ENCODE measurements around the gene OR2A7. TPM values are rescaled to one million over a fixed set of nuclear protein-coding genes. Genes with fewer than 3 reads are reported as not detected.
"Not testable (repeated sequence)": the region's sequence is repeated elsewhere in the genome, so short reads cannot be mapped to it uniquely, and the experiment has no call there.

The OR2A7 gene
- total RNA-seq, 2 donors from 2014 or later = not detected

DNA sequence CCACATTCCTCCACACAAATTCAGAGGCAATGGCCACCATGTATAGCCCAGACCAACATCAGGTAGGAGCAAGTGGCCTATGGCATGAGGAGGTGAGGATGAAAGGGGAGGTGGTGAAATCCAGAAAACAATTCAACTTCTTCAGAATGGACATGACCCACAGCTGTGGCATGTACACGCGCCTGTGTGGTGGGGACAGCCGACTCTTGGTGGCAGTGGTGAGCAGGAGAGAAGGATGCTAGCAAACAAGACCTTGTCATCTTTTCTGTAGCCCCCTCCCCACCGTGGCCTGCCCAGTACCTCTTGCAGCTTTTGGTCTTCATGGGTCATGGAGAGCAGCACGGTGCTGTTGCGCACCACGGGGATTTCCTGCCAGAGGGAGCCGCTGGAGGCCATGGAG, 17.4 kb upstream of the OR2A7 start:
- not testable (repeated sequence) for DNase-seq (ENCODE audit: low spot score); ATAC-seq; H3K9me3 Mint-ChIP-seq; H3K36me3 Mint-ChIP-seq; H3K27ac Mint-ChIP-seq; H3K27me3 Mint-ChIP-seq; H3K4me3 Mint-ChIP-seq; H3K4me1 Mint-ChIP-seq (ENCODE audit: low read depth in 2 of 2)

GRCh38 chr7:144280010-144280409, 15.4 kb upstream of the OR2A7 start:
- not testable (repeated sequence) for ATAC-seq; H3K36me3 Mint-ChIP-seq; H3K9me3 Mint-ChIP-seq; DNase-seq (ENCODE audit: low spot score); H3K27me3 Mint-ChIP-seq; H3K4me1 Mint-ChIP-seq (ENCODE audit: low read depth in 2 of 2); H3K4me3 Mint-ChIP-seq; H3K27ac Mint-ChIP-seq

GRCh38 chr7:144275281-144275680, 10.7 kb upstream of the OR2A7 start:
- not testable (repeated sequence) for H3K9me3 Mint-ChIP-seq; H3K36me3 Mint-ChIP-seq; H3K4me3 Mint-ChIP-seq; H3K27me3 Mint-ChIP-seq; H3K27ac Mint-ChIP-seq; H3K4me1 Mint-ChIP-seq (ENCODE audit: low read depth in 2 of 2); DNase-seq (ENCODE audit: low spot score); ATAC-seq

DNA sequence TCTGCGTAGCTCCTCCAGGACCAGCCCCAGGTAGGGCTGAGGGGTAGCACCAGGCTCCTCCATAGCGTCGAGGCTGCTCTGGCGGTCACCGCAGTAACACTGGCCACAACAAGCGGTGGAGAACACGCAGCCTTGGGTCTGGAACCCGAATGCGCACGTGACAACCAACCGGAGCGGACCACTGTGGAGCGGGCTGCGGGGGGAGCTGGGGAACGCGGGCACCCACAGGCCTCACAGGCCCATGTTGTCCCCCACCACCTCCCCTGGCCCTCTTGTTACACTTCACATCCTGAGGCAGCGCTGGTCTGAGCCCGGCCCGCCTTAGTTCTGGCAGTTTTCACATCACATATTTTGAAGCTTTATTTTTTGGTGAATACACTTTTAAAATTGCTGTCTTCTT, 4.6 kb upstream of the OR2A7 start, which contains the start of gene CTAGE8:
Gene CTAGE8 (minus strand): TSS at position 101 of the 400 bp plus-strand sequence. CDS start 38 bp downstream, at position 63.
- DNase-seq (ENCODE audit: low spot score); H3K4me1 Mint-ChIP-seq (ENCODE audit: low read depth in 2 of 2); H3K27ac Mint-ChIP-seq; H3K4me3 Mint-ChIP-seq; H3K9me3 Mint-ChIP-seq; H3K36me3 Mint-ChIP-seq; ATAC-seq; H3K27me3 Mint-ChIP-seq: not testable (repeated sequence)

GRCh38 chr7:144262128-144262527, 2.5 kb downstream of the OR2A7 start:
- not testable (repeated sequence) for H3K27ac Mint-ChIP-seq; H3K4me1 Mint-ChIP-seq (ENCODE audit: low read depth in 2 of 2); H3K27me3 Mint-ChIP-seq; H3K4me3 Mint-ChIP-seq; DNase-seq (ENCODE audit: low spot score); H3K36me3 Mint-ChIP-seq; H3K9me3 Mint-ChIP-seq
- ATAC-seq = peak in 1 of 2 donors; percentile 3

DNA sequence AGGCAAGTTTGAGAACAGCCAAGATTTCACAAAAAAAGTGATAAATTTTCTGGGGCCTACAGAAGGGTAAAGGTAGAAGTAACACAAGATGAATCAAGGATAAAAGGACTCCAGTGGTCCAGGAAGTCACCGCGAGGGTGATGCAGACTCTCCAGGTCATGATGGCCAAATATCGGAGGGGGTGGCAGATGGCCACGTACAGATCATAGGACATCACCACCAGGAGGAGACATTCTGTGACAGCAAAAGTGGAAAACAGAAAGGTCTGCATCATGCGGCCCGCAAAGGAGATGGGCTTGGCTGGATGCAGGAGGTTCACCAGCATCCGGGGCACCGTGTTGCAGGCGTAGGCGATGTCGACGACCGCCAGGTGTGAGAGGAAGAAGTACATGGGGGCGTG, 5.5 kb downstream of the OR2A7 start:
- not testable (repeated sequence) for H3K36me3 Mint-ChIP-seq; H3K9me3 Mint-ChIP-seq; H3K27me3 Mint-ChIP-seq; ATAC-seq; H3K4me3 Mint-ChIP-seq; H3K4me1 Mint-ChIP-seq (ENCODE audit: low read depth in 2 of 2); H3K27ac Mint-ChIP-seq; DNase-seq (ENCODE audit: low spot score)

- H3K4me1 Mint-ChIP-seq (ENCODE audit: low read depth in 2 of 2) = no peaks in the 10 kb centered on the region
- H3K36me3 Mint-ChIP-seq = no peaks in the 10 kb centered on the region
- H3K27ac Mint-ChIP-seq = no peak overlapping the region
- ATAC-seq (no peak), DNase-seq (ENCODE audit: low spot score) (no peak)
- H3K27me3 Mint-ChIP-seq = no peaks in the 10 kb centered on the region
- no peak overlapping the region for H3K4me3 Mint-ChIP-seq
- no peaks in the 10 kb centered on the region for H3K9me3 Mint-ChIP-seq
Observed at GRCh38 chr7:144256112-144256511, 8.5 kb downstream of the OR2A7 start.

GRCh38 chr7:144255471-144255897, 9.1 kb downstream of the OR2A7 start:
- Mint-ChIP-seq H3K9me3 (no peaks in the 10 kb centered on the region), H3K27me3 (no peaks in the 10 kb centered on the region), H3K4me1 (ENCODE audit: low read depth in 2 of 2) (no peaks in the 10 kb centered on the region), H3K36me3 (no peaks in the 10 kb centered on the region), H3K27ac (no peak overlapping the region), H3K4me3 (no peak overlapping the region)
- DNase-seq (ENCODE audit: low spot score) (peak; percentile 60), ATAC-seq (no peak)

DNA sequence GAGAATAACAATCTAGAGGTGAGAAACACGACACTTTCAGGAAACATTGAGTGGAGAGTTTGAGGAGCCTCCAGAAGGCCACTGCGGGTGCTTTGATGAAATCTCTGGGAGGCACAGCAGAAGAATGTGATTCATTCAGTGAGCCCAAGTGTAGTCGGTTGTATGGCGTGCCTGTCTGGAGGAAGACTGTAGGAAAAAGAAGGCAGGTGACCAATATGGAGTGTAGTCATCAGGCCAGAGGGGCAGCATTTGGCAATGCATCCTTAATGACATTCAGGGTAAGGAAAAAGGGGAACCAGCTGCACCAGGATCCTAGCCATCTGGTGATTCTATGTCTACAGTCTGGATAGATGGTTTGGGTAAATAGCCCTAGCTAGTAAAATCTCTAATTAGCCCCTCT, 12.3 kb downstream of the OR2A7 start:
- DNase-seq (ENCODE audit: low spot score); H3K4me3 Mint-ChIP-seq: not testable (repeated sequence)

GRCh38 chr7:144247674-144248330, 16.8 kb downstream of the OR2A7 start:
- DNase-seq (ENCODE audit: low spot score); H3K36me3 Mint-ChIP-seq; H3K4me1 Mint-ChIP-seq (ENCODE audit: low read depth in 2 of 2); H3K27me3 Mint-ChIP-seq; H3K9me3 Mint-ChIP-seq; H3K27ac Mint-ChIP-seq; H3K4me3 Mint-ChIP-seq; ATAC-seq: not testable (repeated sequence)

More for the DNA sequence above, 12.3 kb downstream of the OR2A7 start:
- not testable (repeated sequence) for H3K4me1 Mint-ChIP-seq (ENCODE audit: low read depth in 2 of 2); ATAC-seq; H3K27ac Mint-ChIP-seq; H3K9me3 Mint-ChIP-seq; H3K27me3 Mint-ChIP-seq; H3K36me3 Mint-ChIP-seq

GRCh38 chr7:144246967-144247366, 17.6 kb downstream of the OR2A7 start:
- H3K27me3 Mint-ChIP-seq, ATAC-seq, H3K9me3 Mint-ChIP-seq: not testable (repeated sequence)

DNA sequence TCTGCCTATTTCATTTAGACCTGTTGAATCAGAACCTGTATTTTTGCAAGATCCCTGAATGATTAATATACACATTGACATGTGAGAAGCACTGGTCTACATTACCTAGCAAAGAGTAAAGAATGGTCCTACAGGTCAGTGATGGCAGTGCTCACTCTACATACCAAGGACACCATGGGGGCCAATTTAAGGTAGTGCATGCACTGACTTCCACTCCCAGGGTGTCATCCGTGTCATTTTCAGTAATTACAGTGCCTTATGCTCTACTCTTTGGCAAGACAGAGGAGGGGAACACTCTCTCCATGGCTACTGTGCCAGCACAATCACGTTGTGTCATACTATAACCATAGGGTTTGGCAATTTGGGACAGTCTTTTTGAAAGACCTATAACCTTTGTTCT, 19.2 kb downstream of the OR2A7 start:
- not testable (repeated sequence) for DNase-seq (ENCODE audit: low spot score); H3K4me1 Mint-ChIP-seq (ENCODE audit: low read depth in 2 of 2); H3K27me3 Mint-ChIP-seq; H3K4me3 Mint-ChIP-seq; H3K36me3 Mint-ChIP-seq; H3K9me3 Mint-ChIP-seq; H3K27ac Mint-ChIP-seq
- ATAC-seq = peak in 1 of 2 donors; percentile 34

More at GRCh38 chr7:144246967-144247366, 17.6 kb downstream of the OR2A7 start:
- H3K4me3 Mint-ChIP-seq; DNase-seq (ENCODE audit: low spot score); H3K36me3 Mint-ChIP-seq; H3K4me1 Mint-ChIP-seq (ENCODE audit: low read depth in 2 of 2); H3K27ac Mint-ChIP-seq: not testable (repeated sequence)

DNA sequence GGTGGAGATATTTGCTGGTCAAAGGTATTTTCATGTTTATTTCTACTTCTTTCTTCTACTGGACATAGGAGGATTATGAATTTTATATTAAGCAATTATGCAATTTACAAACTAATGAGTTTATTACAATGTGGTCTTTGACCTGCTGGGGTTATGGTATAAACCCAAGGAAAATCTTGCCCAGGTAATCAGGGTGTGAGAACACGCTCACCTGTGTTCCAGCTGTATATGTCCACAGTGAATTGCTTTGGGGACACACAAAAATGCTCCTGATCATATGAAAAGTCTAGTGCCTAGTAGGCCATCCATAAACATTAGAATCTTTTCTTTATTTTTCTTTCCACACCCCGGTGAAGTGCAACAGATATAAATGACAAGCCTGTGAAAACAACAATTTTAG, 25.2 kb downstream of the OR2A7 start, which contains the start of gene OR2A42:
Gene OR2A42 (minus strand): TSS at position 241 of the 400 bp plus-strand sequence. CDS start 6,762 bp downstream, outside the sequence.
- not testable (repeated sequence) for H3K9me3 Mint-ChIP-seq; H3K27ac Mint-ChIP-seq; DNase-seq (ENCODE audit: low spot score); ATAC-seq; H3K27me3 Mint-ChIP-seq; H3K4me3 Mint-ChIP-seq; H3K36me3 Mint-ChIP-seq; H3K4me1 Mint-ChIP-seq (ENCODE audit: low read depth in 2 of 2)

GRCh38 chr7:144238530-144239082, 26.0 kb downstream of the OR2A7 start:
- H3K27me3 Mint-ChIP-seq; H3K27ac Mint-ChIP-seq; DNase-seq (ENCODE audit: low spot score); H3K4me3 Mint-ChIP-seq; H3K4me1 Mint-ChIP-seq (ENCODE audit: low read depth in 2 of 2); H3K9me3 Mint-ChIP-seq; H3K36me3 Mint-ChIP-seq: not testable (repeated sequence)
- peak in 1 of 2 donors; percentile 15 for ATAC-seq

Measured in natural killer cell treated with Interleukin-12 subunit alpha and Interleukin-12 subunit beta and Interleukin-15 and Interleukin-18, amount 100 ng/mL, for 72 hours (primary cell).